ENCODE measurements around the gene TNFSF8. TPM values are rescaled to one million over a fixed set of nuclear protein-coding genes. Genes with fewer than 3 reads are reported as not detected.

Gene TNFSF8
- total RNA-seq, 1 experiment from 2014 or later: 0.20 TPM

GRCh38 chr9:114895521-114895991 is 34.8 kb downstream of the TNFSF8 start:
- no peaks in the 10 kb centered on the region for H3K9me3 Mint-ChIP-seq (ENCODE audit: unreplicated experiment)
- intact Hi-C loops (cut with micrococcal nuclease; ENCODE audit: unreplicated experiment): loop anchor here (2.0 kb wide), 1 partner anchor 13 kb away; no protein-coding TSS in a partner anchor
- peaks cover 19% of the 10 kb centered on the region for H3K4me1 Mint-ChIP-seq (ENCODE audit: low read depth, unreplicated experiment)
- no peak overlapping the region for H3K4me3 Mint-ChIP-seq (ENCODE audit: unreplicated experiment)
- Histone ChIP-seq H3K27me3 (replicated peaks; ENCODE audit: control insufficient read depth, insufficient read depth, low read length) (no peaks in the 10 kb centered on the region), H3K36me3 (ENCODE audit: control insufficient read depth, insufficient read depth, low read length) (no peaks in the 10 kb centered on the region), H3K9me3 (no peaks in the 10 kb centered on the region), H3K4me1 (peaks cover 12% of the 10 kb centered on the region; the same call in 1 of the 2 replicates), H3K4me3 (ENCODE audit: low read depth, low read length) (no peak overlapping the region)
- no peaks in the 10 kb centered on the region for H3K36me3 Mint-ChIP-seq (ENCODE audit: insufficient read depth, unreplicated experiment)
- CTCF ChIA-PET: no interaction called here
- peak overlapping the region; percentile 43 for H3K27ac Mint-ChIP-seq (ENCODE audit: unreplicated experiment)
- no TSS peak for BruUV-seq (replicated peaks)
- POLR2A ChIA-PET: no interaction called here
- no peak for TF ChIP-seq CTCF (IDR thresholded peaks at IDR 0.05; ENCODE audit: insufficient read depth in 1 of 2, low read depth in 1 of 2, low read length in 1 of 2, severe bottlenecking in 1 of 2, unreplicated experiment in 1 of 2)
- no peaks in the 10 kb centered on the region for H3K27me3 Mint-ChIP-seq (ENCODE audit: insufficient read depth, unreplicated experiment)
- no peak for DNase-seq

GRCh38 chr9:114894609-114895433 is 35.6 kb downstream of the TNFSF8 start:
- Mint-ChIP-seq H3K4me1 (ENCODE audit: low read depth, unreplicated experiment) (peaks cover 19% of the 10 kb centered on the region), H3K4me3 (ENCODE audit: unreplicated experiment) (no peak overlapping the region), H3K9me3 (ENCODE audit: unreplicated experiment) (no peaks in the 10 kb centered on the region), H3K27ac (ENCODE audit: unreplicated experiment) (peak overlapping the region; percentile 43), H3K27me3 (ENCODE audit: insufficient read depth, unreplicated experiment) (no peaks in the 10 kb centered on the region), H3K36me3 (ENCODE audit: insufficient read depth, unreplicated experiment) (no peaks in the 10 kb centered on the region)
- DNase-seq: peak in 1 of 2 experiments; percentile 26
- Histone ChIP-seq H3K27me3 (replicated peaks; ENCODE audit: control insufficient read depth, insufficient read depth, low read length) (no peaks in the 10 kb centered on the region), H3K4me3 (ENCODE audit: low read depth, low read length) (no peak overlapping the region), H3K9me3 (no peaks in the 10 kb centered on the region), H3K36me3 (ENCODE audit: control insufficient read depth, insufficient read depth, low read length) (no peaks in the 10 kb centered on the region), H3K4me1 (peaks cover 12% of the 10 kb centered on the region; the same call in 1 of the 2 replicates)
- intact Hi-C loops (cut with micrococcal nuclease; ENCODE audit: unreplicated experiment): loop anchor here (2.0 kb wide), 1 partner anchor 14 kb away; no protein-coding TSS in a partner anchor
- no peak for TF ChIP-seq CTCF (IDR thresholded peaks at IDR 0.05; ENCODE audit: insufficient read depth in 1 of 2, low read depth in 1 of 2, low read length in 1 of 2, severe bottlenecking in 1 of 2, unreplicated experiment in 1 of 2)
- ChIA-PET CTCF (no interaction called here), POLR2A (interaction anchor here (0.6 kb wide), 1 partner anchor 16 kb away, joined by 3 read pairs; no protein-coding TSS in a partner anchor)
- BruUV-seq (replicated peaks): no TSS peak

- peaks cover 19% of the 10 kb centered on the region for H3K4me1 Mint-ChIP-seq (ENCODE audit: low read depth, unreplicated experiment)
- Histone ChIP-seq H3K4me1 (peaks cover 12% of the 10 kb centered on the region; the same call in 1 of the 2 replicates), H3K36me3 (ENCODE audit: control insufficient read depth, insufficient read depth, low read length) (no peaks in the 10 kb centered on the region), H3K4me3 (ENCODE audit: low read depth, low read length) (no peak overlapping the region), H3K27me3 (replicated peaks; ENCODE audit: control insufficient read depth, insufficient read depth, low read length) (no peaks in the 10 kb centered on the region), H3K9me3 (no peaks in the 10 kb centered on the region)
- ChIA-PET POLR2A (interaction anchor here (0.6 kb wide), 1 partner anchor 17 kb away, joined by 3 read pairs; no protein-coding TSS in a partner anchor), CTCF (no interaction called here)
- H3K27ac Mint-ChIP-seq (ENCODE audit: unreplicated experiment): peak overlapping the region; percentile 43
- H3K9me3 Mint-ChIP-seq (ENCODE audit: unreplicated experiment): no peaks in the 10 kb centered on the region
- DNase-seq: no peak
- no peak for TF ChIP-seq CTCF (IDR thresholded peaks at IDR 0.05; ENCODE audit: insufficient read depth in 1 of 2, low read depth in 1 of 2, low read length in 1 of 2, severe bottlenecking in 1 of 2, unreplicated experiment in 1 of 2)
- H3K27me3 Mint-ChIP-seq (ENCODE audit: insufficient read depth, unreplicated experiment): no peaks in the 10 kb centered on the region
- intact Hi-C loops (cut with micrococcal nuclease; ENCODE audit: unreplicated experiment): loop anchor here (2.0 kb wide), 1 partner anchor 15 kb away; no protein-coding TSS in a partner anchor
- no peaks in the 10 kb centered on the region for H3K36me3 Mint-ChIP-seq (ENCODE audit: insufficient read depth, unreplicated experiment)
- no peak overlapping the region for H3K4me3 Mint-ChIP-seq (ENCODE audit: unreplicated experiment)
- no TSS peak for BruUV-seq (replicated peaks)
These were observed 36.2 kb downstream of the TNFSF8 start for GRCh38 chr9:114894206-114894605.

Data from Caco-2 (cell line).